ENCODE data around the gene HAAO.

HAAO gene

GRCh38 chr2:42775186-42775585 lies 17.2 kb downstream of the HAAO start:
- DNase-seq (ENCODE audit: insufficient read length) (no peak), FAIRE-seq (peak; percentile 79)
- no peak for TF ChIP-seq TAF1 (IDR thresholded peaks at IDR 0.05; ENCODE audit: borderline replicate concordance, low read depth, low read length)
- TF ChIP-seq POLR2A (IDR thresholded peaks at IDR 0.05; ENCODE audit: low read depth, low read length), result no peak
- TF ChIP-seq POLR2AphosphoS5 (IDR thresholded peaks at IDR 0.05; ENCODE audit: low read depth, low read length), result no peak

DNA sequence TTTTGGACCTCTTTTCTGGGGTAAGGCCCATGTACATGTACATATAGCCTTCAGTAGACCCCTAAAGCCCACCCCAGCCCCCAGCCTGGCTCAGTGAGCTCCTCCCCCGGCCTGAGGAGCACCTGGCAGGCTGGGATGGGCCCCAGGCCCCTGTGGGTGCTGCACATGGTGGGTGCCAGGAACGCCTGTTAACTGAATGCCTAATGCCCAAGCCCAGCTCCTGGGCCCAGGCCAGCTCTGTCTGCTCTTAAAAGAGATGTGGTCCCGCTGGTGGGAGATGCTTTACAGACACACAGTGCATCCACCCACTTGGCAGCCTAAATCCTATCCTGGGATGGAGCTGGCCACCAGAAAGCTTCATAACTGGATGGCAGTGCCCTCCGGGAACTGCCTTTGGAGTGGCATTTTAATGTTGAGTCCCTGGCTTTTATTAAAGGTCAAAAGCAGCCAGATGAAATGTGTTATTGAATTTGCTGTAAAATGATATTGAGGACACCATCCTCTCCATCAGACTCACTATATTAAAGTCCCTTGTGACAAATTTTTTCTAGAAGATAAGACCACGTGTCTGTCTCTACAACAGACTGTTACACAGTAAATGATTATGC lies 20.7 kb downstream of the HAAO start:
- no peak for TF ChIP-seq TAF1 (IDR thresholded peaks at IDR 0.05; ENCODE audit: borderline replicate concordance, low read depth, low read length)
- no peak for TF ChIP-seq POLR2AphosphoS5 (IDR thresholded peaks at IDR 0.05; ENCODE audit: low read depth, low read length)
- TF ChIP-seq POLR2A (IDR thresholded peaks at IDR 0.05; ENCODE audit: low read depth, low read length), result no peak
- DNase-seq (ENCODE audit: insufficient read length) (no peak), FAIRE-seq (no peak)

DNA sequence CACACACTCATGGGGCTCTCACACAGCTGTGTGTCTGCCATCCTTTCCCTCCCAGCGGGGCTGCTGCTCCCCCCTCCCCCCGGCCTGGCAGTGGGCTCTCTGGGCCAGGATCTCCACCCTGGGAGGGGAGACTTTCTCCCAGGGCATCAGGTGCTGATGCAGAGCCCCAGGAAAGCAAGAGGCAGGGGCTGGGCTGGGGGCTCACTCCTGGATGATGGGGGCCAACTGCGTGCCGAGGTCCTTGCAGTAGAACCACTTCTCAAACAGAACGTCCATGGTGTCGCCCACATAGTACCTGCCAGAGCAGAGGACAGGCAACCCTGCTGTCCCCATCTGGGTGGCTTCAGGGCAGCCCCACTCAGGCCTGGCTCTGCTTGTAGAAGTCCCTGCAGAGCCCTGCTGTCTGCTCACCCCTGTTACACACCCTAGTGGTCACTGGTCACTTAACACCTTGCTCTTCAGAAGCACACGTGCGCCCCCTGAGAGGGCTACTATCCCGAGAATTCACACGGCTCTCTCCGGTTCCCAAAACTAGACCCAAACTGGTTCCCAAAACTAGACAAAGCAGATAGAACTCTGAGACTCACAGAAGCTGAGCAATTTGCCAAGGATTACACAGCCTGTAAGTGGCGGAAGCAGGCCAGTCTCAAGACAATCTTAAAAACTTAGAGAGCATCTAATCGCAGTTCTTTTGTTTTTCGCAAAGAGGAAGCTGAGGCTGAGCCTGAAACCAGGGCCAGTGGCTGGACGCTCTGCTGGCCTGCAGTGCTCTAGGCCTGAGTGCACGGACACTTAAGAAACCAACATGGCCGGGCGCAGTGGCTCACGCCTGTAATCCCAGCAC lies 21.9 kb downstream of the HAAO start:
- FAIRE-seq, result peak; percentile 76
- DNase-seq (ENCODE audit: insufficient read length), result peak; percentile 61

DNA sequence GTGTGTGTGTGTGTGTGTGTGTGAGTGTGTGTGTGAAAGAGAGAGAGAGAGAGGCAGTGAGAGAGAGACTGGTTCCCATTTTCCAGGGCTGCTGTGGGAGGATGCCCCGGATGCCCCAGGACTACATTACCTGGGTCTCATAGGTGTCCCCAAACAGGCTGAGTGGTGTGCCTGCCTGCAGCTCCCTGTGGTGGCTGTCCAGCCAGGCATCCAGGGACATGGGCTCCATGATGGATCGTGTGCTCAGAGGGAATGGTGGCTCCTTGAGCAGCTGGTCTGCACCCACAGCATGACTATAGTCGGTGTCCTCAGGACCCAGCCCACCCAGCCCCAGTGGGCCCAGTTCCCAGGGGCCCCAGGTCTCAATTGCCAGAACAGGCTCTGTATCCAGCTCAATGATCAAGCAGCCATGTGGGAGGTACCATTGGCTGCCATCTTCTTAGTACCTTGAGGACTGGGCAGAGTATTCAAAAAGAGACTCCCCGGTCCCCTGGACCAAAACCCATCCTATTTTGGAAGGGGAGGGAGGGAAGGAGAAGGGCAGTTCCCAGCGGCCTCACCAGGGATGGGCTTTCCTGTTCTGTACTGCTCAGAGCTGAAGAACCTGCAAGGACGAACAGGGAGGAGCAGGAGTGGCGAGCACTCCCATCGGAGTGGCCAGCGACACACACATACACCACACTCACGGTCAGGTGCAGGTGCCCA lies 22.6 kb downstream of the HAAO start:
- FAIRE-seq, result no peak
- TF ChIP-seq TAF1 (IDR thresholded peaks at IDR 0.05; ENCODE audit: borderline replicate concordance, low read depth, low read length) (no peak), POLR2AphosphoS5 (IDR thresholded peaks at IDR 0.05; ENCODE audit: low read depth, low read length) (no peak), POLR2A (IDR thresholded peaks at IDR 0.05; ENCODE audit: low read depth, low read length) (no peak)
- no peak for DNase-seq (ENCODE audit: insufficient read length)

More for the DNA sequence above, 21.9 kb downstream of the HAAO start:
- no peak for TF ChIP-seq TAF1 (IDR thresholded peaks at IDR 0.05; ENCODE audit: borderline replicate concordance, low read depth, low read length)
- TF ChIP-seq POLR2A (IDR thresholded peaks at IDR 0.05; ENCODE audit: low read depth, low read length), result no peak

- DNase-seq (ENCODE audit: insufficient read length), result no peak
- no peak for FAIRE-seq
- TF ChIP-seq POLR2AphosphoS5 (IDR thresholded peaks at IDR 0.05; ENCODE audit: low read depth, low read length) (no peak), POLR2A (IDR thresholded peaks at IDR 0.05; ENCODE audit: low read depth, low read length) (no peak), TAF1 (IDR thresholded peaks at IDR 0.05; ENCODE audit: borderline replicate concordance, low read depth, low read length) (no peak)
Observed at GRCh38 chr2:42768706-42769256, 23.6 kb downstream of the HAAO start.

DNA sequence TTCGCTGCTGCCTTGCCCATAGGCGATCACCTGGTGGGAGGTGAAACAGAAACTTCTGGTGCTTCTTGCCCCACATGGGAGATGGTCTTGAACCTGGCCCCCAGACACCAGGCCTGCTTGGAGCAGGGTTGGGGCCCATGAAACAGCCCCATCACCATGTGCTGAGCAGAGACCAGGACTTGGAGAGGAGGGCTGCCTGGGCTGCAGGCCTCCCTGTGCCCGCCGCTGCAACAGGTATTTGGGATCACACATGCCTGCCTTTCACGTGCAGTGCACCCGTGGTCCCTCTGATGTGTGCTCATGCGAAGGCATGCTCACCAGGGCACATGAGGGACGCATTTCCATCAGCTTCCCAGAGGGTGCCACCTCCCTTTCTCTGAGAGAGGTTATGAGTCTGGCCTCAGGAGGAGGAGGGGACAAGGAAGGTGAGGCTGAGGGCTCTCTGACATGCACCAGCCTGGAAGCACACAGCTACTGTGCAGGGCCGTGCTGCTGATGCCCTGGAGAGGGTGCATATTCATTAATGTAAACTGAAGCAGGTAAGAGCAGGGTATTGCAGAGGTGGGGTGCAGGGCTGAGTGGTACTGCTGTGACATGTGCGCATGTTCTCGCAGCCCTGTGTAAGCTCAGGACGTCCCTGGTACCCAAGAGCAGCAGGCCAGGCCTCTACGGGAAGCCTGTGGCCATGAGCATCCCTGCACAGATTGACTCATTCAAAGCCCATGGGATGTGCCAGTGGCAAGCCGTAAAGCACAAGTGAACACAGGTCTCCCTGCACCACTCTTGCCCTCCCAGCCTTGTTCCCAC lies 24.3 kb downstream of the HAAO start:
- no peak for DNase-seq (ENCODE audit: insufficient read length)
- no peak for TF ChIP-seq POLR2AphosphoS5 (IDR thresholded peaks at IDR 0.05; ENCODE audit: low read depth, low read length)
- no peak for FAIRE-seq

GRCh38 chr2:42767080-42767898 lies 25.1 kb downstream of the HAAO start:
- DNase-seq (ENCODE audit: insufficient read length) (no peak), FAIRE-seq (no peak)
- TF ChIP-seq POLR2A (IDR thresholded peaks at IDR 0.05; ENCODE audit: low read depth, low read length), result no peak
- no peak for TF ChIP-seq TAF1 (IDR thresholded peaks at IDR 0.05; ENCODE audit: borderline replicate concordance, low read depth, low read length)
- TF ChIP-seq POLR2AphosphoS5 (IDR thresholded peaks at IDR 0.05; ENCODE audit: low read depth, low read length), result 0 out of 2 replicates have a peak, but pooled peaks have one; percentile 8

DNA sequence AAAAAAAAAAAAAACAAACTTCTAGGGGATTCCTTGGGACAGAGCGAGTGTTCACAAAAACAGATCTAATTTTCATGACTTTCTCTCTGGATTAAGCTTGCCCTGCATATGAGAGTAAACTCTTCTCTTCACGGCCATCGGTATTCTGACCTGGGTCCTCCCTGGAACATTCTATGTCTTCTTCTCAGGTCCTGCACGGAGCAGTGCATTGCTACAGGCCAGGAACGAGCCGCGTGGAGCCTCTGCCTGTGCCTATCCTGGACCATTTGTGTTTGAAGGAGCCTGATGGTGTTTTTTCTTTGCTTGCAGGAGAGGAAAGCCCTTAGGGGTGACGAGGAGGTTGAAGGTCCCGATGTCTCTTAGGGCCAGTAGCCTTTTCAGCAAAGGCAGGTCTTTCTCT lies 26.7 kb downstream of the HAAO start:
- TF ChIP-seq POLR2AphosphoS5 (IDR thresholded peaks at IDR 0.05; ENCODE audit: low read depth, low read length) (no peak), TAF1 (IDR thresholded peaks at IDR 0.05; ENCODE audit: borderline replicate concordance, low read depth, low read length) (no peak), POLR2A (IDR thresholded peaks at IDR 0.05; ENCODE audit: low read depth, low read length) (no peak)
- FAIRE-seq (no peak), DNase-seq (ENCODE audit: insufficient read length) (no peak)

- no peak for DNase-seq (ENCODE audit: insufficient read length)
- no peak for FAIRE-seq
- TF ChIP-seq TAF1 (IDR thresholded peaks at IDR 0.05; ENCODE audit: borderline replicate concordance, low read depth, low read length) (no peak), POLR2A (IDR thresholded peaks at IDR 0.05; ENCODE audit: low read depth, low read length) (no peak), POLR2AphosphoS5 (IDR thresholded peaks at IDR 0.05; ENCODE audit: low read depth, low read length) (no peak)
Observed at GRCh38 chr2:42764901-42765300, 27.5 kb downstream of the HAAO start.

DNA sequence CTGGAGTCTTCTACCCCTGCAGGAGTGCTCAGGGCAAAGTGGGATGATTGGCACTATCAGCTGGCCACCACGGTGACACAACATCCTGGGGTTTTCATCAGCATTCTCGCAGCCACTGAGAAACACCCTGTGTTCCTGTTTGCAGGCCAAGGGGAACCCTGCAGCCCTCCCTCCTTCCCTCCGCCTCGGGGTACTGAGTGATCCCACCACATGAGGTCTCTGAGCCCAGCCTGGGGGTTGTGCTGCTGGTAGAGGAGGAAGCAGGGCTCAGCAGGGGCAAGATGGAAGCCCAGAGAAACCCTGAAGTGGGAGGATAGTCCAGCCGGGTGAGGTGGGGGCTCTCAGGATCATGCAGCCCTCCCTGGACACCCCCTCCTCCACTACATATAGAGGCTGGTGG lies 28.3 kb downstream of the HAAO start, which contains the start of gene OXER1:
OXER1 (minus strand) TSS at position 40 of the 400 bp plus-strand sequence. CDS start 73 bp downstream, outside the sequence.
- DNase-seq (ENCODE audit: insufficient read length) (no peak), FAIRE-seq (no peak)
- no peak for TF ChIP-seq POLR2A (IDR thresholded peaks at IDR 0.05; ENCODE audit: low read depth, low read length)
- TF ChIP-seq TAF1 (IDR thresholded peaks at IDR 0.05; ENCODE audit: borderline replicate concordance, low read depth, low read length), result no peak
- TF ChIP-seq POLR2AphosphoS5 (IDR thresholded peaks at IDR 0.05; ENCODE audit: low read depth, low read length), result no peak

Data from GM12892 (cell line).